NCI-H2196 treated with DMSO at 0.1 percent for 48 hours (cell line): ENCODE results near the gene ZKSCAN3.
"Not testable (repeated sequence)": the region's sequence is repeated elsewhere in the genome, so short reads cannot be mapped to it uniquely, and the experiment has no call there.

Experiments
- DNase-seq: peaks from one replicate; lab custom pipeline; 2025; ENCODE audit not compliant: unreplicated experiment; lab: John Stamatoyannopoulos, UW

The ZKSCAN3 gene

GRCh38 chr6:28340310-28341095, 9.2 kb upstream of the ZKSCAN3 start:
- DNase-seq: no peak

- no peak for DNase-seq
These were observed 5.7 kb upstream of the ZKSCAN3 start for GRCh38 chr6:28343898-28344677.

GRCh38 chr6:28345201-28345600, 4.5 kb upstream of the ZKSCAN3 start:
- no peak for DNase-seq

- DNase-seq: no peak
These were observed 2.6 kb upstream of the ZKSCAN3 start for GRCh38 chr6:28347119-28347518.

- DNase-seq: no peak
These were observed 329 bp upstream of the ZKSCAN3 start for GRCh38 chr6:28349344-28349891.

GRCh38 chr6:28351087-28351486, 1.3 kb downstream of the ZKSCAN3 start:
- DNase-seq: no peak

- DNase-seq: no peak
These were observed 1.8 kb downstream of the ZKSCAN3 start for GRCh38 chr6:28351493-28351925.

- no peak for DNase-seq
These were observed 3.6 kb downstream of the ZKSCAN3 start for GRCh38 chr6:28353356-28353755.

- DNase-seq: peak; percentile 34
These were observed 4.4 kb downstream of the ZKSCAN3 start for GRCh38 chr6:28353981-28354676.

GRCh38 chr6:28354688-28355554, 5.2 kb downstream of the ZKSCAN3 start:
- no peak for DNase-seq

GRCh38 chr6:28355743-28356665, 6.3 kb downstream of the ZKSCAN3 start:
- peak; percentile 69 for DNase-seq

GRCh38 chr6:28356666-28357020, 6.9 kb downstream of the ZKSCAN3 start:
- DNase-seq: no peak

GRCh38 chr6:28357036-28357435, 7.3 kb downstream of the ZKSCAN3 start:
- DNase-seq: no peak

- not testable (repeated sequence) for DNase-seq
These were observed 9.8 kb downstream of the ZKSCAN3 start for GRCh38 chr6:28359562-28359961.

GRCh38 chr6:28360961-28361360, 11.2 kb downstream of the ZKSCAN3 start:
- DNase-seq: no peak

GRCh38 chr6:28365590-28365989, 15.8 kb downstream of the ZKSCAN3 start:
- not testable (repeated sequence) for DNase-seq

GRCh38 chr6:28368522-28368921, 18.8 kb downstream of the ZKSCAN3 start:
- DNase-seq: no peak

GRCh38 chr6:28369463-28369862, 19.7 kb downstream of the ZKSCAN3 start:
- DNase-seq: no peak

- no peak for DNase-seq
These were observed 20.7 kb downstream of the ZKSCAN3 start for GRCh38 chr6:28370440-28370839.
